GM12801 (cell line): ENCODE data around the gene ILF3.

Experiments used
- TF ChIP-seq, protein P1 (sequence below): IDR thresholded peaks from one replicate; pipeline ENCODE4 v1.5.1; 2011; ENCODE audit warnings: control low read depth; ENCODE audit not compliant: insufficient read length; ENCODE audit errors: extremely low read depth

ILF3 gene

GRCh38 chr19:10730932-10731331, 76.8 kb downstream of the ILF3 start:
- TF ChIP-seq, protein P1, sequence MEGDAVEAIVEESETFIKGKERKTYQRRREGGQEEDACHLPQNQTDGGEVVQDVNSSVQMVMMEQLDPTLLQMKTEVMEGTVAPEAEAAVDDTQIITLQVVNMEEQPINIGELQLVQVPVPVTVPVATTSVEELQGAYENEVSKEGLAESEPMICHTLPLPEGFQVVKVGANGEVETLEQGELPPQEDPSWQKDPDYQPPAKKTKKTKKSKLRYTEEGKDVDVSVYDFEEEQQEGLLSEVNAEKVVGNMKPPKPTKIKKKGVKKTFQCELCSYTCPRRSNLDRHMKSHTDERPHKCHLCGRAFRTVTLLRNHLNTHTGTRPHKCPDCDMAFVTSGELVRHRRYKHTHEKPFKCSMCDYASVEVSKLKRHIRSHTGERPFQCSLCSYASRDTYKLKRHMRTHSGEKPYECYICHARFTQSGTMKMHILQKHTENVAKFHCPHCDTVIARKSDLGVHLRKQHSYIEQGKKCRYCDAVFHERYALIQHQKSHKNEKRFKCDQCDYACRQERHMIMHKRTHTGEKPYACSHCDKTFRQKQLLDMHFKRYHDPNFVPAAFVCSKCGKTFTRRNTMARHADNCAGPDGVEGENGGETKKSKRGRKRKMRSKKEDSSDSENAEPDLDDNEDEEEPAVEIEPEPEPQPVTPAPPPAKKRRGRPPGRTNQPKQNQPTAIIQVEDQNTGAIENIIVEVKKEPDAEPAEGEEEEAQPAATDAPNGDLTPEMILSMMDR, result no peak

DNA sequence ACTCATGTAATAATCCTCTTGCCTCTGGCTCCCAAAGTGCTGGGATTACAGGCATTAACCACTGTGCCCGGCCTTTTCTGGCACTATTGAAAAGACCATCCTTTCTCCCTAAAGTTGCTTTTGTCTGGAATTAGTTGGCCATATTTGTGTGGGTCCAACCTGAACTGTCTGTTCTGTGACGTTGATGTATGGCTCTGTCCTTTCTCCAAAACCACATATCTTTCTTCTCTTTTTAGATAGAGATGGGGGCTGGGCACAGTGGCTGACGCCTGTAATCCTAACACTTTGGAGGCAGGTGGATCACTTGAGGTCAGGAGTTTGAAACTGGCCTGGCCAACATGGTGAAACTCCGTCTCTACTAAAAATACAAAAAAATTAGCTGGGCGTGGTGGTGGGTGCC, 81.6 kb downstream of the ILF3 start:
- TF ChIP-seq, protein P1, result no peak

- TF ChIP-seq, protein P1, result no peak
These were observed 82.0 kb downstream of the ILF3 start for GRCh38 chr19:10736189-10736588.

DNA sequence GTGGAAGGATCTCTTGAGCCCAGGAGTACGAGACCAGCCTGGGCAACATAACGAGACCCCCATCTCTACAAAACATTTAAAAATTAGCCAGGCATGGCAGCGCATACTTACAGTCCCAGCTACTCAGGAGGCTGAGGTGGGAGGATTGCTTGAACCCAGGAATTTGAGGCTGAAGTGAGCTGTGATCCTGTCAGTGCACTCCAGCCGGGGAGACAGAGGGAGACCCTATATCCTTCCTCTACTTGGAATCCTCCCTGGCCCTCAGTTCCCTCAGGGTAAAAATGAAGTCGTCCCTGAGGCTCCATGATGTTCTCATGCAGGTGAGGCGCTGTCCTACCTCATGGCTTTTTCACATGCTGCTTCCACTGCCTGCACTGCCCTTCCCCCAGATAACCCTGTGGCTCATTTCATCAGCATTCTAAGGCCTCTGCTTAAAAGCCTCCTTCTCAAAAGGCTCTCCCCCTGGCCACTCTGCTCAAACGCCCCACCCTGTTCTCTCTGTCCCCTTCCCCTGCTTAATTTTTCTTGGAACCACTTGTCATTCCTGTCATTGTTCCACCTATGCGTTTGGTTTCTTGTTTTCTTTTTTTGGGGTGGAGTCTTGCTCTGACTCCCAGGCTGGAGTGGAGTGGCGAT, 82.9 kb downstream of the ILF3 start:
- TF ChIP-seq, protein P1, result no peak

GRCh38 chr19:10737722-10738121, 83.6 kb downstream of the ILF3 start:
- TF ChIP-seq, protein P1, result no peak

DNA sequence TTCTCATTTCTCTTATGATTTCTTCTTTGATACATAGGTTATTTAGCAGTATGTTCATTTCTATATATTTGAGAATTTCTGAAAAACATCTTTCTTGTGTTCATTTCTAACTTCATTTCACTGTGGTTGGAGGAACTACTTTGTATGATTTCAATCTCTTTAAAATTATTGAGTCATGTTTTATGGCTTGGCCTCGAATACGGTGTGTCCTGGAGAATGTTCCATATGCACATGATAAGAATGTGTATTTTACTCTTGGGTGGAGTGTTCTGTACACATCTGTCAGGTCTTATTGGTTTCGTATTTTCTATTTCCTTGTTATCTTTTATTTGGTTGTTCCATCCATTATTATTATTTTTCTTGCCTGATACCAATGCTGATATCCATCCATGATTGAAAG, 86.7 kb downstream of the ILF3 start:
- TF ChIP-seq, protein P1, result no peak
